HG02840 (cell line): ENCODE measurements around the gene IBA57.
"Not testable (repeated sequence)": the region's sequence is repeated elsewhere in the genome, so short reads cannot be mapped to it uniquely, and the experiment has no call there.

Source experiments
- ATAC-seq: cut with Tn5 transposase; IDR thresholded peaks from one replicate; pipeline ENCODE4 v1.9.1; 2021; ENCODE audit warnings: mild to moderate bottlenecking, moderate library complexity, moderate number of reproducible peaks; ENCODE audit not compliant: unreplicated experiment, low FRiP score

Gene IBA57

GRCh38 chr1:228184152-228184551 lies 18.5 kb downstream of the IBA57 start:
- no peak for ATAC-seq

DNA sequence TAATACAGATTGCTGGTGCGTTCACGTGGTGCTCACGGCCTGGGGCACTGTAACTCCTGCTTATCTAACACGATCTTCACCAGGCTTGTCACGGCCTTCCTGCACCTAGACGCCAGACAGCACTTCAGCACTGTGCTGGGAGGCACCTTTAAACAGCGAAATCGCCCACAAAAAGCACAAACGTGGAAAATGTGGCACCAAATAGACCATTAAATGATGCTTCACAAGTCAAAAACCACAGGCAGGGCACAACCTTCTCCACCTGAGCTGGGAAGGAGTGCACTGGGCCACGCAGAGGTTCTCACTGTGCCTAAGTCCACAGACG lies 20.0 kb downstream of the IBA57 start:
- ATAC-seq, result no peak

- not testable (repeated sequence) for ATAC-seq
These were observed 22.6 kb downstream of the IBA57 start for GRCh38 chr1:228188249-228188648.

DNA sequence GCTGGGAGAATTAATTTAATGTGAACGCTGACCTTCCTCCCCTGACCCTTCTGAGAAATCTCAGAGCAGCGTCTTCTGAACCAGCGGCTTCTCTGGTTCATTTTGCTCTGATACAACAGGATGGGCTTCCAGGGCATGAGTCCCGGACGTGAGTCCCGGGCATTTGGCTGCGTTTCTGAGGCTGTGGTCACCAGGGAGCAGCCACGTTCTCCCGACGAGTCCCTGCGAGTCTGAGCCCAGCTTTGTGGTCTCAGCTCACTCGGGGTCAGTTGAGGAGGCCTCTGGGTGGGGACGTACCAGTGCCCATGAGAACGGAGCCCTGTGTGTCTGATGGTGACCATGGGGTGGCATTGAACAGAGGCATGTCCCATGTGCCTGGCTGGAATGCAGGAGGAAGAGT lies 24.6 kb downstream of the IBA57 start:
- no peak for ATAC-seq

DNA sequence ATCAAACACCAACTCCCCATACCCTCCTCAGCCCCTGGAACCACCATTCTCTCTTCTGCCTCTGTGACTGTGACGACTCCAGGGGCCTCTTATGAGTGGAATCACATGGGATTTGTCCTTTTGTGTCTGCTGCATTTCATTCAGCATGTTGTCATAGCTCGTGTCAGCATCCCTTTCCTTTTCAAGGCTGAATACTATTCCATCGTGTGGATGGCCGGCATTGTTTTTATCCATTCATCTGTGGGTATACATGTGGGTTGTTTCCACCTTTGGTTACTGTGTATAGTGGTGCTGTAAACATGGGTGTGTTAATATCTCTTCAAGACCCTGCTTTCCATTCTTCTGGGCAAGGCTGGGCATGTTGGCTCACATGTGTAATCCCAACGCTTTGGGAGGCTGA lies 25.2 kb downstream of the IBA57 start:
- ATAC-seq, result no peak

- no peak for ATAC-seq
These were observed 28.8 kb downstream of the IBA57 start for GRCh38 chr1:228194436-228194835.

DNA sequence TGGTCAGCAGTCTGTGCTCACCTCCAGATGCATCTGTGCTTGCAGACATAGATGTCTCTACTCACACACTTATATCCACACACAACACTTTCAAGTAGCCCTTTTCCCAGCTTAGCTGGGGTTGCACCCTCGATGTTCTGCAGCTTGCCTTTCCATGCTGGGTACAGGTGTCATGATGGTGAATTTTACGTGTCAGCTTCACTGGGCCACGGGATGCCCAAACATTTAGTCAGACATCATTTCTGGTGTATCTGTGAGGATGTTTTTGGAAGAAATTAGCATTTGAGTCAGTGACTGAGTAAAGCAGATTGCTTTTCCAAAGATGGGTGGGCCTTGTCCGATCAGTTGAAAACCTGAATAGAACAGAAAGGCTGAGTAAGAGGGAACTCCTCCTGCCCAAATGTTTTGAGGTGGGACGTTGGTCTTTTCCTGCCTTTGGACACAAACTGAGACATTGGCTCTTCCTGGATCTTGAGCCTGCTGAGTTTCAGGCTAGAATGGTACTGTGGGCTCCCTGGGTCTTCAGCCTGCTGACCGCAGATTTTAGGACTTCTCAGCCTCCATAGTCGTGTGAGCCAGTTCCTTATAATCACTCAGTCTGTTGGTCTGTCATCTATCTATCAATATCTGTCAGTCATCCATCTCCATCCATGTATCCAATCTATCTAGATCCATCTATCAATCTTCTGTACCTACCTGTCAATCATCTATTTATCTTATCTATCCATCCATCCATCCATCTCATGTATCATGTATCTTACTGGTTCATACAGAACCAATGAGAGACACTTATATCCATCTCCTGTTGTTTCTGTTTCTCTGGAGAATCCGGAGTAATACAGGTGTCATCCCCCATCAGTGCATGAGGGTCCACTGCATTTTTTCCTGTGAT lies 29.6 kb downstream of the IBA57 start:
- ATAC-seq, result no peak

GRCh38 chr1:228197555-228198147 lies 32.0 kb downstream of the IBA57 start:
- no peak for ATAC-seq

- ATAC-seq, result no peak
These were observed 33.5 kb downstream of the IBA57 start for GRCh38 chr1:228198977-228199590.

DNA sequence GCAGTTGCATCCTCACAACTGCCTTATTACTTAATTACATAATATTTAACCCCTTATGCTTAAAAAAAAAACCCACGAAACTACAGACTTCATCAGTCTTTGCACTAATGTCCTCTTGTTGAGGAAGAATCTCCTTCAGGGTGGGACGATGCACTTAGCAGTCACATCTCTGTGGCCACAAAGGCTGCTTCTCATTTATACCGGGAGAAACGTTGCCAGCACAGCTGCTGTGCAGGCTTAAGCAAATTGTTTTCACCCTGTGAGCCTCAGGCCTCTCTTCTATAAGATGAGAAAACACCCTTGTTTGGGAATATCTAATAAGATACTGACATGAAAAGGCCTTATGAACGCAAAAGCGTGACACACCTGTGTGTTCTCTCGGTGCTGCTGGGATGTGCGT lies 39.4 kb downstream of the IBA57 start:
- no peak for ATAC-seq

GRCh38 chr1:228205526-228206436 lies 40.2 kb downstream of the IBA57 start:
- ATAC-seq, result no peak

GRCh38 chr1:228206582-228207351 lies 41.2 kb downstream of the IBA57 start:
- no peak for ATAC-seq

- no peak for ATAC-seq
These were observed 41.8 kb downstream of the IBA57 start for GRCh38 chr1:228207381-228207810.

- no peak for ATAC-seq
These were observed 42.5 kb downstream of the IBA57 start, which contains the start of gene OBSCN for GRCh38 chr1:228207851-228208821. OBSCN (plus strand) TSS chr1:228208044; CDS start chr1:228211784, 3,740 bp downstream.

DNA sequence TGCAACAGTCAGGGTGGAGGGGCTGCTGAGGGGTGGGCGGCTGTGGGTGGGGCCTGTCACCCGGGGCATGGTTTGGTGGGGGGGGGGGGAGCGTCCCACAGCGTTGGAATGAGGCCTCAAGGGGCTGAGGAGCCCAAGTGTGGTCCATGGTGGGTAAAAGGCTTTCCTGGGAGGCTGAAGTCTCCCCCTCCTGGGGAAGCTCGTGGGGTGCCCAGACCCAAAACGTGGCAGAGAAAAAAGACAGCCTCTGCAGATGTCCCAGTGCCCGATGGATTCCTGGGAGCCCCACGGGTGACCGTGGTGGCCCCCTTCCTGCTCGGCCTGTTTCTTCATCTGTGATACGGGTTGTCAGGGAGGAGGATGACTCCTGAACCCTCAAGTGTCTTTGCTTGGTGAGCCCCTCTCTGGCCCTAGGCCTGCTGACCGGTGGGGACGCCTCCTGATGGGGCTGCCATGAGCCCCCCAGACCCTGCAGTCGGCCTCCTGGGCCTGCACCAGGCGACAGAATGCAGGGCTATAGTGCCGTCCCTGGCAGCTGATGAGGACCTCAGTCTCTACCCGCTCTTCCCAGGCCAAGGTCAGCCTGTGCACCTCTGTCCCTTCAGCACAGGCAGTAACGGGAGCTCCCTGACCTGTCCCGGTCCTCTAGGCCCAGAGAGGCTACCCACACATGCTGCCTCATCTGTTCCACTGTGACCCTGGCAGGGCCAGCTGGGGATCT lies 43.4 kb downstream of the IBA57 start:
- ATAC-seq, result no peak

GRCh38 chr1:228209657-228210056 lies 44.1 kb downstream of the IBA57 start:
- ATAC-seq, result no peak

- no peak for ATAC-seq
These were observed 44.6 kb downstream of the IBA57 start for GRCh38 chr1:228210076-228210651.
